Measurements from ENCODE around the gene WDR26. TPM values are rescaled to one million over a fixed set of nuclear protein-coding genes. Genes with fewer than 3 reads are reported as not detected.

WDR26 gene
- total RNA-seq, 2 experiments from 2014 or later, result 173 to 176 TPM

DNA sequence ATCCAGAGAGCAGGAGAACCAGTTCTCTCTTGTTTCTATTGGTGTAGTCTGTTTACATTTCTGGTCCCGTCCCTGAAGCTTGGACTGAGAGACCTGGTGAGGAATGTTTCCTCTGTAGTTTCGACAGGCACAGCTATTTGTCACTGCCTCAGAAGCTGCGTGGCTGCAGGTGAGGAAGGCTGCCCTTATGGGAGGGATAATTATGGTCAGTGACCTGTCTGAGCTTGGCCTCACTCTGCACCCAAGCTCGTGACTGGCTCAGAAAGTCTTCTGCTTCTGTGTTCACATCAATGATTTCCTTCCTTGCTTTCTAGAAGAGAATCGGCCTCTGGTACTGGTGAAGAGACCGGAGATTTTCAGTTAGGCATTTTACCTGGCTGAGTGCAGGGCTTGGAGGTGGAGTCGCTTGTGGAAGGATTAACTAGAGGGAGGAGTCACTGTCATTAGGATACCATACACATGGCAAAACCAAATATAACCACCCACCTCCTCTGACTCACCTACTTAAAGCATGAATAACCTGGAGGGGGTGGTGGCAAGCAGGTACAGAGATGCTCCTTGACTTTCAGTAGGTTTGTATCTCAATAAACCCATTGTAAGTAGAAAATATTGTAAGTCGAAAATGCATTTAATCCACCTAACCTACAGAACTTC, 19.9 kb upstream of the WDR26 start:
- H3K4me1 ChIP-seq (ENCODE audit: insufficient read depth, low read length), result peaks cover 9% of the 10 kb centered on the region
- H3K36me3 ChIP-seq (ENCODE audit: insufficient read depth, low read length), result no peaks in the 10 kb centered on the region
- ChIA-PET POLR2A (no interaction called here), CTCF (interaction anchor here (0.6 kb wide), 1 partner anchor 390 kb away, joined by 4 read pairs; no protein-coding TSS in a partner anchor)
- peaks cover 16% of the 10 kb centered on the region for H3K4me1 Mint-ChIP-seq (ENCODE audit: low read depth)
- H3K4me3 Mint-ChIP-seq, result no peak overlapping the region
- no peaks in the 10 kb centered on the region for H3K9me3 Mint-ChIP-seq
- no peak for ATAC-seq (ENCODE audit: poor library complexity)
- TF ChIP-seq CTCF (IDR thresholded peaks at IDR 0.05), result no peak
- H3K9me3 ChIP-seq (ENCODE audit: control insufficient read depth in 1 of 2, insufficient read depth in 1 of 2, low read length in 2 of 2), result no peaks in the 10 kb centered on the region
- peaks cover 10% of the 10 kb centered on the region for H3K36me3 Mint-ChIP-seq (ENCODE audit: low read depth)
- intact Hi-C loops (cut with DNase I, micrococcal nuclease), result loop anchor here (5.0 to 10.0 kb wide), 3 partner anchors 50 to 142 kb away; no protein-coding TSS in a partner anchor
- H3K27me3 Mint-ChIP-seq, result no peaks in the 10 kb centered on the region
- no peak for DNase-seq
- no peak overlapping the region for H3K27ac ChIP-seq (ENCODE audit: low read depth in 1 of 2, low read length in 2 of 2)
- no peak overlapping the region for H3K27ac Mint-ChIP-seq
- no peaks in the 10 kb centered on the region for H3K27me3 ChIP-seq (ENCODE audit: control insufficient read depth in 1 of 2, insufficient read depth in 2 of 2, low read length in 2 of 2)
- no peak overlapping the region for H3K4me3 ChIP-seq (ENCODE audit: low read length)

DNA sequence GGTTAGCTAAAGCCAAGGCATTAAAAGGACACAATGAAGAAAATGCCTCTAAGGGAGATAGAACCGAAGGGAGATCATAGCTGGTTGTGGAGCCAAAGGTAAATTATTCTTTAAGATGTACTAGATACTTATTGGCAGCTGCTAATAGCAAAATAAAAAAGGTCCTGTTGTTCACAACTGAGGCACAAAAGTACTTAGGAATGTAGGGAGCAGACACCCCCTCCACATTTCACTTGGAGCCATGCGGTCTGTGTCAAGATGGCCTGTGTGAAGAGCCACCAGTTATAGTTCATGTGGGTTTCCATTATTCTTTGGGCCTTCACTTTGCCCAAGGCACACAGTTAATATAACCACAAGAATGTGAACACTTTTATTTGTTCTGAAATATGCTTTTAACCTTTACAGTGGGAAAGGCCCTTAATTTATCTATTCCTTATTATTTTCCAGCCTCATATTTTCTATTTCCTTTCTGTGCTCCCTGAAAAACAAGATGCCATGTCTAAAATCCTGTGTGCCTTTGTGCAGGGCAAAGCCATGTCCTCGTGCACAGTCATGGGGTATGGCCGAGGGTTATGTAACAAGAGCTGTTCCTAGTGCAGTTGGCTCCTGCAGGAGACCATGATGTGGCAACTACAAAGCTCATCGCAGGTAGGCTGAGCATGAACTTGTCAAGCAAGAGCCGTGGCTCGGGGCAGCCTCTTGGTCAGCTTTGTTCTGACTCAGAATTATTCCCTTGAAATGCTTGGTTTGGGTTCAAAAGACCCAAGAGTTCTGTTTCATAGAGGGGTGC, 16.2 kb upstream of the WDR26 start:
- H3K36me3 ChIP-seq (ENCODE audit: insufficient read depth, low read length), result no peaks in the 10 kb centered on the region
- H3K4me1 ChIP-seq (ENCODE audit: insufficient read depth, low read length), result no peaks in the 10 kb centered on the region
- H3K36me3 Mint-ChIP-seq (ENCODE audit: low read depth), result peaks cover 11% of the 10 kb centered on the region
- ChIA-PET POLR2A (interaction anchor here (1.0 kb wide), 1 partner anchor 16 kb away, joined by 3 read pairs; the partner anchor contains the start of gene WDR26), CTCF (interaction anchor here (1.0 kb wide), 1 partner anchor 12 kb away, joined by 3 read pairs; no protein-coding TSS in a partner anchor)
- no peaks in the 10 kb centered on the region for H3K27me3 Mint-ChIP-seq
- H3K9me3 ChIP-seq (ENCODE audit: control insufficient read depth in 1 of 2, insufficient read depth in 1 of 2, low read length in 2 of 2), result no peaks in the 10 kb centered on the region
- no peak for TF ChIP-seq CTCF (IDR thresholded peaks at IDR 0.05)
- no peaks in the 10 kb centered on the region for H3K9me3 Mint-ChIP-seq
- H3K4me3 Mint-ChIP-seq, result no peak overlapping the region
- H3K27me3 ChIP-seq (ENCODE audit: control insufficient read depth in 1 of 2, insufficient read depth in 2 of 2, low read length in 2 of 2), result no peaks in the 10 kb centered on the region
- no peak overlapping the region for H3K4me3 ChIP-seq (ENCODE audit: low read length)
- H3K27ac ChIP-seq (ENCODE audit: low read depth in 1 of 2, low read length in 2 of 2), result no peak overlapping the region
- peak overlapping the region; percentile 63 for H3K27ac Mint-ChIP-seq
- no peak for ATAC-seq (ENCODE audit: poor library complexity)
- intact Hi-C loops (cut with DNase I, micrococcal nuclease), result loop anchor here in 1 of 2 experiments (10.0 kb wide), 1 partner anchor 46 kb away; no protein-coding TSS in a partner anchor
- H3K4me1 Mint-ChIP-seq (ENCODE audit: low read depth), result peaks cover 6% of the 10 kb centered on the region
- DNase-seq, result no peak

DNA sequence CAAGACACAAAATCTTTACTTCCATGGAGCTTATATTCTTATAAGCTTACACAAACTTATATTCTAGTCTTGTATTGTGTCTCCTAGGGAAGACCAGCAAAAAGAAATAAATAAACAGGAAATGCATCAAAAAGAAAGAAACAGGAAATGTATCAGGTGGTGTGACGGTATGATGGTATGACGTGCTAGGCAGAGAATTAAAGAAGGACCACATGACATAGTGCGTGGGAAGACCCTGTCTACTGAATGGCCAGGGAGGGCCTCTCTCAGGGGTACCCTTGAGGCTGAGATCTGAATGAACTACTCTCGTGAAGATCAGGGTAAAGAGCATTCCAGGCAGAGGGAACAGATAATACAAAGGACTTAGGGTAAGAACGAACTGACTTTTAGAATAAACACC, 15.6 kb upstream of the WDR26 start:
- intact Hi-C loops (cut with DNase I, micrococcal nuclease), result loop anchor here in 1 of 2 experiments (10.0 kb wide), 1 partner anchor 45 kb away; no protein-coding TSS in a partner anchor
- peak; percentile 77 for ATAC-seq (ENCODE audit: poor library complexity)
- DNase-seq, result peak in 2 of 14 experiments; percentile 20 to 22

More for the DNA sequence above, 15.6 kb upstream of the WDR26 start:
- Mint-ChIP-seq H3K27ac (peak overlapping the region; percentile 63), H3K9me3 (no peaks in the 10 kb centered on the region), H3K27me3 (no peaks in the 10 kb centered on the region), H3K36me3 (ENCODE audit: low read depth) (peaks cover 15% of the 10 kb centered on the region), H3K4me3 (no peak overlapping the region), H3K4me1 (ENCODE audit: low read depth) (peaks cover 10% of the 10 kb centered on the region)
- no peak overlapping the region for H3K27ac ChIP-seq (ENCODE audit: low read depth in 1 of 2, low read length in 2 of 2)
- no peaks in the 10 kb centered on the region for H3K4me1 ChIP-seq (ENCODE audit: insufficient read depth, low read length)
- CTCF ChIA-PET, result interaction anchor here (1.0 kb wide), 1 partner anchor 12 kb away, joined by 3 read pairs; no protein-coding TSS in a partner anchor
- TF ChIP-seq CTCF (IDR thresholded peaks at IDR 0.05), result no peak
- H3K4me3 ChIP-seq (ENCODE audit: low read length), result no peak overlapping the region
- POLR2A ChIA-PET, result interaction anchor here (1.0 kb wide), 1 partner anchor 15 kb away, joined by 3 read pairs; the partner anchor contains the start of gene WDR26
- no peaks in the 10 kb centered on the region for H3K36me3 ChIP-seq (ENCODE audit: insufficient read depth, low read length)
- H3K9me3 ChIP-seq (ENCODE audit: control insufficient read depth in 1 of 2, insufficient read depth in 1 of 2, low read length in 2 of 2), result no peaks in the 10 kb centered on the region
- H3K27me3 ChIP-seq (ENCODE audit: control insufficient read depth in 1 of 2, insufficient read depth in 2 of 2, low read length in 2 of 2), result no peaks in the 10 kb centered on the region
